ENCODE results near the gene VASH1. TPM values are rescaled to one million over a fixed set of nuclear protein-coding genes. Genes with fewer than 3 reads are reported as not detected.

Gene VASH1
- total RNA-seq, 1 experiment from 2014 or later, result 1.4 TPM

- H3K4me1 Mint-ChIP-seq (ENCODE audit: low read depth, unreplicated experiment), result no peaks in the 10 kb centered on the region
- H3K27ac Mint-ChIP-seq (ENCODE audit: unreplicated experiment), result no peak overlapping the region
- DNase-seq, result no peak
- BruUV-seq (replicated peaks), result no TSS peak
- H3K4me3 Mint-ChIP-seq (ENCODE audit: low read depth, unreplicated experiment), result no peak overlapping the region
- no peaks in the 10 kb centered on the region for H3K9me3 Mint-ChIP-seq (ENCODE audit: low read depth, unreplicated experiment)
- peaks cover 14% of the 10 kb centered on the region for H3K36me3 Mint-ChIP-seq (ENCODE audit: insufficient read depth, unreplicated experiment)
- CTCF ChIA-PET, result no interaction called here
- H3K27me3 Mint-ChIP-seq (ENCODE audit: unreplicated experiment), result no peaks in the 10 kb centered on the region
- intact Hi-C loops (cut with micrococcal nuclease; ENCODE audit: unreplicated experiment), result no loop called here
- TF ChIP-seq CTCF (IDR thresholded peaks at IDR 0.05; ENCODE audit: unreplicated experiment), result no peak
Observed at GRCh38 chr14:76780875-76781647, 19.8 kb downstream of the VASH1 start.

DNA sequence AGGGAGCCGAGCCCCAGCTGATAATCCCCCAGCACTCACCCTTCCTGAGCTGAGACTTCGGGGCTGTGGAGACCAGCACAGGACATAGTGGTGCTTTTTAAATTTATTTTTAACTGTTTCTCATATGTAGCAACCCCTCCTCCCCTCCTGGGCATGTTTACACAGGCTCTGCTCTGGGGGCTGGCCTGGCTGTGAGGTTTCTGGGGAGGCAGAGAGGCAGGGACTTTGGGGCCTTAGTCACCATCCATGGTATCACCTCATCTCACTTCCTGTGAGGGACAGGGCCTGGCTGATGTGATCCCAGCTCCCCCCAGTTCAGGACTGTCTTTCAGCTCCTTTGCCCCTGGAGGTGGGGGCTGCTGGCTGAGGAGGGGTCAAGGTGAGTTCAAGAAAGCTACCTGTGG, 20.4 kb downstream of the VASH1 start:
- Mint-ChIP-seq H3K27me3 (ENCODE audit: unreplicated experiment) (no peaks in the 10 kb centered on the region), H3K4me3 (ENCODE audit: low read depth, unreplicated experiment) (no peak overlapping the region), H3K27ac (ENCODE audit: unreplicated experiment) (no peak overlapping the region), H3K36me3 (ENCODE audit: insufficient read depth, unreplicated experiment) (peaks cover 14% of the 10 kb centered on the region), H3K4me1 (ENCODE audit: low read depth, unreplicated experiment) (no peaks in the 10 kb centered on the region), H3K9me3 (ENCODE audit: low read depth, unreplicated experiment) (no peaks in the 10 kb centered on the region)
- no TSS peak for BruUV-seq (replicated peaks)
- CTCF ChIA-PET, result no interaction called here
- no peak for TF ChIP-seq CTCF (IDR thresholded peaks at IDR 0.05; ENCODE audit: unreplicated experiment)
- intact Hi-C loops (cut with micrococcal nuclease; ENCODE audit: unreplicated experiment), result no loop called here
- DNase-seq, result no peak

DNA sequence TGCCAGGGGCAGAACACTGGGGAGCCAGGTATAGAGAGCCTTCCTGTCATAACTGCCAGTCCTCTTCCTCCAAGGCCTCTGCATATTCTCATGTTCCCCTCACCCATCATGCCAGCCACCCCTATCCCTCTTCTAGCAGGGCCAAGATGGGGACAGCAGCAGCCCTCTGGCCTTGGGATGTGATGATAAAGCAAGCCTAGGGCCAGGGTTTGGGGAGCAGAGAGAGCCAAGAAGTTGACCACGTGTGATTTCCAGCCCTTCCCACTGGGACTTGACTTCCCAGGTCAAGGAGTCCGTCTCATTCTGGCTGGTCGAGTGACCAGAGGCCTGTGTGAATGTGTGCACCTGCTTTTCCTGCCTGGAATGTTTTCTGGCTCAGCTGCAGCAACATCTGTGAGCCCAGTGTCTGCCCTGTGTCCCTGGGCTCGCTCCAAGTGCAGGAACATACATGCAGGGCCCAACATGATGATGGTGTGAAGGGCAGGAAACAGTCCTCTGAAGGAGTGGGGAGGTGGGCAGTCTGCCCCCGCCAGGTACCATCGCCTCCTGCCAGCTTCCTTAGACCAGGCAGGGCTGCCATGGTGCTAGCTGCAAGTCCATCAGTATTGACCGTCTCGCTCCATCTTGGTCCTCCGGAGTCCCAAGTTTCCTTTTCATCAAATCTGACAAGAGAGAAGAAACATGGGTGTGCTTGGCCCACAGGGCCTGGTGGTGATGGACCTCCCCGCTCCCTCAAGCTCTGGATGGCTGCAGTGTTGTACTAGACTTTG, 21.0 kb downstream of the VASH1 start:
- CTCF ChIA-PET, result no interaction called here
- Mint-ChIP-seq H3K4me1 (ENCODE audit: low read depth, unreplicated experiment) (no peaks in the 10 kb centered on the region), H3K27ac (ENCODE audit: unreplicated experiment) (no peak overlapping the region), H3K9me3 (ENCODE audit: low read depth, unreplicated experiment) (no peaks in the 10 kb centered on the region), H3K36me3 (ENCODE audit: insufficient read depth, unreplicated experiment) (peaks cover 14% of the 10 kb centered on the region), H3K27me3 (ENCODE audit: unreplicated experiment) (no peaks in the 10 kb centered on the region), H3K4me3 (ENCODE audit: low read depth, unreplicated experiment) (no peak overlapping the region)
- DNase-seq, result no peak
- no peak for TF ChIP-seq CTCF (IDR thresholded peaks at IDR 0.05; ENCODE audit: unreplicated experiment)
- intact Hi-C loops (cut with micrococcal nuclease; ENCODE audit: unreplicated experiment), result no loop called here
- no TSS peak for BruUV-seq (replicated peaks)

GRCh38 chr14:76782885-76783566, 21.8 kb downstream of the VASH1 start:
- Mint-ChIP-seq H3K27ac (ENCODE audit: unreplicated experiment) (no peak overlapping the region), H3K9me3 (ENCODE audit: low read depth, unreplicated experiment) (no peaks in the 10 kb centered on the region), H3K4me3 (ENCODE audit: low read depth, unreplicated experiment) (no peak overlapping the region), H3K36me3 (ENCODE audit: insufficient read depth, unreplicated experiment) (peaks cover 14% of the 10 kb centered on the region), H3K27me3 (ENCODE audit: unreplicated experiment) (no peaks in the 10 kb centered on the region), H3K4me1 (ENCODE audit: low read depth, unreplicated experiment) (no peaks in the 10 kb centered on the region)
- BruUV-seq (replicated peaks), result no TSS peak
- intact Hi-C loops (cut with micrococcal nuclease; ENCODE audit: unreplicated experiment), result no loop called here
- no peak for DNase-seq
- no peak for TF ChIP-seq CTCF (IDR thresholded peaks at IDR 0.05; ENCODE audit: unreplicated experiment)
- CTCF ChIA-PET, result interaction anchor here (1.2 kb wide), 1 partner anchor 12 kb away, joined by 6 read pairs; no protein-coding TSS in a partner anchor
